Neural progenitor cell (in vitro differentiated cells): ENCODE results near the gene RSPH1.

Experiments used
- EZH2 ChIP-seq: fragments of 200-600 bp; sonication (generic); IDR thresholded peaks from 2 replicates; pipeline ENCODE4 v1.6.1; 2017; ENCODE audit warnings: antibody characterized with exemption, mild to moderate bottlenecking, moderate library complexity
- TF ChIP-seq, protein P1 (sequence below): fragments of 200-600 bp; sonication (generic); IDR thresholded peaks from 2 replicates; pipeline ENCODE4 v1.5.1; 2017; ENCODE audit warnings: antibody characterized with exemption, mild to moderate bottlenecking

GRCh38 chr21:42522771-42523170 is 26.7 kb upstream of the RSPH1 start:
- TF ChIP-seq, protein P1, sequence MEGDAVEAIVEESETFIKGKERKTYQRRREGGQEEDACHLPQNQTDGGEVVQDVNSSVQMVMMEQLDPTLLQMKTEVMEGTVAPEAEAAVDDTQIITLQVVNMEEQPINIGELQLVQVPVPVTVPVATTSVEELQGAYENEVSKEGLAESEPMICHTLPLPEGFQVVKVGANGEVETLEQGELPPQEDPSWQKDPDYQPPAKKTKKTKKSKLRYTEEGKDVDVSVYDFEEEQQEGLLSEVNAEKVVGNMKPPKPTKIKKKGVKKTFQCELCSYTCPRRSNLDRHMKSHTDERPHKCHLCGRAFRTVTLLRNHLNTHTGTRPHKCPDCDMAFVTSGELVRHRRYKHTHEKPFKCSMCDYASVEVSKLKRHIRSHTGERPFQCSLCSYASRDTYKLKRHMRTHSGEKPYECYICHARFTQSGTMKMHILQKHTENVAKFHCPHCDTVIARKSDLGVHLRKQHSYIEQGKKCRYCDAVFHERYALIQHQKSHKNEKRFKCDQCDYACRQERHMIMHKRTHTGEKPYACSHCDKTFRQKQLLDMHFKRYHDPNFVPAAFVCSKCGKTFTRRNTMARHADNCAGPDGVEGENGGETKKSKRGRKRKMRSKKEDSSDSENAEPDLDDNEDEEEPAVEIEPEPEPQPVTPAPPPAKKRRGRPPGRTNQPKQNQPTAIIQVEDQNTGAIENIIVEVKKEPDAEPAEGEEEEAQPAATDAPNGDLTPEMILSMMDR = no peak
- no peak for TF ChIP-seq EZH2
